NCI-H2081 (cell line): ENCODE measurements around the gene CNKSR1.
"Not testable (repeated sequence)": the region's sequence is repeated elsewhere in the genome, so short reads cannot be mapped to it uniquely, and the experiment has no call there.

Experiments
- DNase-seq, 2 experiments: peaks; one replicate each; lab custom pipeline; 2025; lab: John Stamatoyannopoulos, UW

The CNKSR1 gene

DNA sequence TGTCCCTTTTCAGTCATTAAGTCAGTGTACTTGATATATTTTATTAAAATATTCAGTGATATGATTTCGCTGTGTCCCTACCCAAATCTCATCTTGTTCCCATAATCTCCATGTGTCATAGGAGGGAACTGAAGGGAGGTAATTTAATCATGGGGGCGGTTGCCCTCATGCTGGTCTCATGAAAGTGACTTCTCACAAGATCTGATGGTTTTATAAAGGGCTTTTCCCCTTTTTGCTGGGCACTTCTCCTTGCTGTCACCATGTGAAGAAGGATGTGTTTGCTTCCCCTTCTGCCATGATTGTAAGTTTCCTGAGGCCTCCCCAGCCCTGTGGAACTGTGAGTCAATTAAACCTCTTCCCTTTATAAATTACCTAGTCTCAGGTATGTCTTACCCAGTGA, 53.4 kb downstream of the CNKSR1 start:
- DNase-seq: not testable (repeated sequence)

DNA sequence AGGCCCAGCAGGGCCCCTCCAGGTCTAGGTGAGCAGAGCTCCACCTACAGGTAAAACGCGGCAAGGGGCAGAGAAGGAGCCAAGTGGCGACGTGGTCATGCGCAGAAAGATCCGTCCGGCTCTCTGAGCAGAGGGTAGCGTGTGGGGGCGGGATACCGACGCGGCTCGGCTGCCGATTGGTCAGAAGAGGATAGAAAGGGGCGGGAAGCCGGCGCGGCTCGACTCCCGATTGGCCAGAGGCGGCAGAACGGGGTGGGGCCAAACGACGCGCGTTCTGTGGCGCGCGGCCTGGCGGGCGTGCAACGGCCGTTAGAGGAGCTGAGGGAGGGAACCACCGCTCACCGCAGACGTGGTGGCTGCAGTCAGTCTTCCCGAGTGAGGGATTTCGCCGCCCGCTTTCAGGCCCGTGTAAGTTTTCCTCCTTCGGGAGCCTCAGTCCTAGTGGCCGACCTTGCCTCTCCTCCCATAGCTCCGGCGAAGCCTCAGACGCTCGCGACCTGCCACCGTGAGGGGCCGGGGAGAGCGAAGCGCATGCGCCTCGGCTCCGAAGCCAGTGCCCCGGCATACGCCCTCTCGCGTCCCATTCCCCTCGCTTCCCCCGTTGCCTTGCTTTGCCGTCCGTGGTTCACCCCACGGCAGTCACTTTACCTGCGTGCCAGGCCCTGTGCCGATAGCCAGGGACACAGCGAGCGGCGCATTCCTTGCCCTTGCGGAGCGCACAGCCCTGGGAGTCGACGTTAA, 56.8 kb downstream of the CNKSR1 start, which contains the start of gene CEP85:
Gene CEP85, plus strand, starts transcription at position 298 of the 741 bp plus-strand sequence. CDS start 5,584 bp downstream, outside the sequence.
- DNase-seq: peak; percentile 93 to 94

DNA sequence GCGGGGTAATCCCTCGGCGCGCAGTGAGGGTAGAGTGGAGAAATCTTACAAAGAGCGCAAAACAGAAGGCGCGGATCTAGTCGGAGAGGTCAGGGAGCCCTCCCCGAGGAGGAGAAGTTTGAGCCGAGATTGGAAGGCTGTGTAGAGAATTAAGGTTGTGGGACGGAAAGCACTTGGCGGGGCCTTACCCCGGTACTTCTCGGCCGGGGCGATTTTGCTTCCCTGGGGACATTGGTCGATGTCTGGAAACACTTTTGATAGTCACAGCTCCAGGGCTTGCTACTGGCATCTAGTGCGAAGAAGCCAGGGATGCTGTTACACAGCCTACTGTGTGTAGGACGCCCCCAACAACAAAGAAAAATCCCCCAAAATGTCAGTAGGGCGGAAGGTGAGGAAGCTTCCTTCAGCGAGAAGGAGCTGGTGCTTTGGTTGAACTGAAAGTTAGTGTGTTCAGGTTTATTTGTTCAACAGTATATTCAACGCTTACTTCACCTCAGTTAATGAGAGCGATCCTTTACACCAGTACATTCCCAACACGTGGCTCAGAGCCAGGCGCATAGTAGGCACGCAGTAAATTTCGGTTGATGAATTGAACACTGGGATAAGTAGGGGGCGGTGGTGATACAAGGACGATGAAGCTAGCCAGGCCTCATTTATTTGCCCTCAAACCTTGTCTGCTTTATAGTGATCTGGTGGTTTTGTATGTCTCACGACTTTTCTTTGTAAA, 57.5 kb downstream of the CNKSR1 start:
- peak in 1 of 2 experiments; percentile 22 for DNase-seq

DNA sequence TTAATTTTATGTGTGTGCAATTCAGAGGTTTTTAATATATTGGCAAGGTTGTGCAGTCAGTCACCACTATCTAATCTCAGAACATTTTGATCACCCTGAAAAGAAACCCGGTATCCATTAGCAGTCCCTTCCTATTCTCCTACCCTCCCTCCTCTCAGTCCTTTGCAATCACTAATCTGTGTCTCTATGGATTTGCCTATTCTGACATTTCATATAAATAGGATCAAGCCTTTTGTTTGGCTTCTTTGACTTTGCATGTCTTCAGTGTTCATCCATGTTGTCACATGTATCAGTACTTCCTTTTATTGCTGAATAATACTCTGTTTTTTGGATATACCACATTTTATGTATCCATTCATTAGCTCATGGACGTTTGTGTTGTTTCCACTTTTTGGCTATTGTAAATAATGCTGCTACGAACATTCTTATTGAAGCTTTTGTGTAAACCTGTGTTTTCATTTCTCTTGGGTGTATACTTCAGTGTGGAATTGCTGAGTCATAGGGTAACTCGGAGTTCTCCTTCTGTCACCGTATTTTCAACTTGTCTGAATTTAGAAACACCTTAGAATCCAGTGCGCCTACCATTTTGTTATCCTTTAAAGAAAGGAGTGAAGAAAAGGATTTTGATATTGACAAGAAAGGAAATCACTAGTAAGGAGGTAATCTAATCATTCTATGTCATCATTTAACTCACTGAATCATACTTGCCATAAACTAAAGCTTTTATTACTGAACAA, 60.1 kb downstream of the CNKSR1 start:
- DNase-seq: no peak
